GM12892 (cell line): Measurements from ENCODE around the gene NSL1.

Experiments
- DNase-seq: peaks from one replicate; pipeline ENCODE4 v3.0.0; 2011; ENCODE audit not compliant: insufficient read length
- FAIRE-seq: peaks from 2 replicates; lab custom pipeline; 2011; peaks lifted over from hg19 to GRCh38; lab: Jason Lieb, UNC
- POLR2A ChIP-seq: IDR thresholded peaks from 2 replicates; pipeline ENCODE4 v1.6.1; 2011; ENCODE audit warnings: low read depth, low read length, control low read depth
- POLR2AphosphoS5 ChIP-seq: IDR thresholded peaks from 2 replicates; pipeline ENCODE4 v1.6.1; 2011; ENCODE audit warnings: low read depth, low read length, control low read depth
- TAF1 ChIP-seq: IDR thresholded peaks from 2 replicates; pipeline ENCODE4 v1.6.1; 2011; ENCODE audit warnings: low read depth, mild to moderate bottlenecking, control low read depth, low read length, borderline replicate concordance

Gene NSL1

GRCh38 chr1:212699104-212699624, 92.4 kb downstream of the NSL1 start:
- FAIRE-seq (no peak), DNase-seq (no peak)
- TF ChIP-seq POLR2A (no peak), TAF1 (0 out of 2 replicates have a peak, but pooled peaks have one; percentile 15), POLR2AphosphoS5 (no peak)

- no peak for TF ChIP-seq POLR2A
- TF ChIP-seq TAF1: no peak
- TF ChIP-seq POLR2AphosphoS5: no peak
- FAIRE-seq: peak; percentile 89
- DNase-seq: no peak
These were observed 93.0 kb downstream of the NSL1 start for GRCh38 chr1:212698467-212699103.

GRCh38 chr1:212696721-212697331, 94.8 kb downstream of the NSL1 start:
- TF ChIP-seq POLR2AphosphoS5 (no peak), TAF1 (no peak), POLR2A (no peak)
- DNase-seq (no peak), FAIRE-seq (peak; percentile 30)

GRCh38 chr1:212692774-212693644, 98.6 kb downstream of the NSL1 start:
- FAIRE-seq (no peak), DNase-seq (no peak)
- TF ChIP-seq POLR2A (no peak), TAF1 (no peak), POLR2AphosphoS5 (no peak)

- DNase-seq (no peak), FAIRE-seq (no peak)
- TF ChIP-seq POLR2A (no peak), TAF1 (no peak), POLR2AphosphoS5 (no peak)
These were observed 100.0 kb downstream of the NSL1 start for GRCh38 chr1:212691561-212692071.

GRCh38 chr1:212690816-212691403, 100.7 kb downstream of the NSL1 start:
- DNase-seq (no peak), FAIRE-seq (no peak)
- TF ChIP-seq TAF1: no peak
- TF ChIP-seq POLR2A: no peak
- TF ChIP-seq POLR2AphosphoS5: no peak

- TF ChIP-seq POLR2AphosphoS5 (no peak), TAF1 (no peak), POLR2A (no peak)
- FAIRE-seq (peak; percentile 44), DNase-seq (no peak)
These were observed 101.6 kb downstream of the NSL1 start for GRCh38 chr1:212689758-212690529.

GRCh38 chr1:212689196-212689725, 102.3 kb downstream of the NSL1 start:
- no peak for FAIRE-seq
- DNase-seq: no peak
- TF ChIP-seq POLR2A (no peak), TAF1 (no peak), POLR2AphosphoS5 (no peak)

- FAIRE-seq (no peak), DNase-seq (no peak)
- TF ChIP-seq POLR2AphosphoS5 (no peak), POLR2A (no peak), TAF1 (no peak)
These were observed 103.1 kb downstream of the NSL1 start for GRCh38 chr1:212688341-212689047.

- TF ChIP-seq POLR2A (no peak), POLR2AphosphoS5 (no peak), TAF1 (no peak)
- DNase-seq (no peak), FAIRE-seq (no peak)
These were observed 103.8 kb downstream of the NSL1 start for GRCh38 chr1:212687811-212688210.
